ENCODE results near the gene NEXMIF. TPM values are rescaled to one million over a fixed set of nuclear protein-coding genes. Genes with fewer than 3 reads are reported as not detected.
"Not testable (repeated sequence)": the region's sequence is repeated elsewhere in the genome, so short reads cannot be mapped to it uniquely, and the experiment has no call there.

Gene NEXMIF
- total RNA-seq, 4 donors from 2014 or later, result 0.09 to 1.5 (median 0.32) TPM

DNA sequence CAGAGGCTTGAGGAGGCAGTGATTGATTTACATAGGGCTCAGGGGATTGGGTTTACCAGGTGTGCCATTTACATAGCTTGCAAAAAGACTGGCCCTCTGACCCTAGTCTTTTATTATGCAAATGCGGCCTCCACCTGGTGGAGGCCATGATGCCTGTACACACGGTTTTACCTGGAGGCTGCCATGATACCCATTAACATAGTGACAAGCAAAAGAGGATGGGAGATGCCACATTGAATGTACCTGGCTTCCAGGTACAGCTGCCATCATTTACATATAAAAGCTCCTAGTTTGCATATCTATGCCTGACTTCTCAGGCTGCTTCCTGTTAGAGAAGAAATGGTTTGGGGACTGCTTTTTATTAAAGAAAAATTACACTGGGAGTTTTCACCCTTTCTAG lies 72.0 kb downstream of the NEXMIF start:
- no peak for DNase-seq
- H3K36me3 ChIP-seq, result no peaks in the 10 kb centered on the region
- WGBS, 2 donors, result 49 to 80% methylated on average over 2 of the region's 2 CpGs
- peaks cover 0 to 25% (median 22%) of the 10 kb centered on the region in 3 donors for H3K9me3 ChIP-seq
- no peak overlapping the region for H3K4me3 ChIP-seq
- H3K4me1 ChIP-seq, result no peaks in the 10 kb centered on the region
- no peaks in the 10 kb centered on the region for H3K27me3 ChIP-seq
- intact Hi-C loops (cut with DNase I), result no loop called here
- TF ChIP-seq, protein P1, sequence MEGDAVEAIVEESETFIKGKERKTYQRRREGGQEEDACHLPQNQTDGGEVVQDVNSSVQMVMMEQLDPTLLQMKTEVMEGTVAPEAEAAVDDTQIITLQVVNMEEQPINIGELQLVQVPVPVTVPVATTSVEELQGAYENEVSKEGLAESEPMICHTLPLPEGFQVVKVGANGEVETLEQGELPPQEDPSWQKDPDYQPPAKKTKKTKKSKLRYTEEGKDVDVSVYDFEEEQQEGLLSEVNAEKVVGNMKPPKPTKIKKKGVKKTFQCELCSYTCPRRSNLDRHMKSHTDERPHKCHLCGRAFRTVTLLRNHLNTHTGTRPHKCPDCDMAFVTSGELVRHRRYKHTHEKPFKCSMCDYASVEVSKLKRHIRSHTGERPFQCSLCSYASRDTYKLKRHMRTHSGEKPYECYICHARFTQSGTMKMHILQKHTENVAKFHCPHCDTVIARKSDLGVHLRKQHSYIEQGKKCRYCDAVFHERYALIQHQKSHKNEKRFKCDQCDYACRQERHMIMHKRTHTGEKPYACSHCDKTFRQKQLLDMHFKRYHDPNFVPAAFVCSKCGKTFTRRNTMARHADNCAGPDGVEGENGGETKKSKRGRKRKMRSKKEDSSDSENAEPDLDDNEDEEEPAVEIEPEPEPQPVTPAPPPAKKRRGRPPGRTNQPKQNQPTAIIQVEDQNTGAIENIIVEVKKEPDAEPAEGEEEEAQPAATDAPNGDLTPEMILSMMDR (IDR thresholded peaks at IDR 0.05), result no peak
- no peak for TF ChIP-seq POLR2A (IDR thresholded peaks at IDR 0.05)
- H3K27ac ChIP-seq, result no peak overlapping the region

DNA sequence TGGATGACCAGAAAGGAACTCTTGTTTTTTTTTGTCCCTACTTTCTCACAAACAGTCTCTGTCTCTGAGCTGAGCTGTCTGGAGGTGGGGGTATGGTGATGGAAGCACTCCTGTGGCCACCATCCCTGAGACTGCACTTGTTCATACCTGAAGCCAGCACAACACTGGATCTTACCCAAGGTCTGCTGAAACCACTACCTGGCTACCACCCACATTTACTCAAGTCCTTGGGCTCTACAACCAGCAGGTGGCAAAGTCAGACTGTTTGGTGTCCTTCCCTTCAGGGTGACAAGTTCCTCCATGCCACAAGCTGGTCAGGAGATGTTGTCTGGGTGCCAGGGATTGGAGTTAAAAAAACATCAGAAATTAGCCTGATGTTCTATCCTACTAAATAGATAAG lies 89.7 kb downstream of the NEXMIF start:
- DNase-seq, result no peak
- H3K27me3 ChIP-seq, result no peaks in the 10 kb centered on the region
- no peaks in the 10 kb centered on the region for H3K36me3 ChIP-seq
- no peaks in the 10 kb centered on the region for H3K4me1 ChIP-seq
- intact Hi-C loops (cut with DNase I), result no loop called here
- no peaks in the 10 kb centered on the region for H3K9me3 ChIP-seq
- TF ChIP-seq, protein P1 (IDR thresholded peaks at IDR 0.05), result no peak
- no peak for TF ChIP-seq POLR2A (IDR thresholded peaks at IDR 0.05)
- no peak overlapping the region for H3K4me3 ChIP-seq
- H3K27ac ChIP-seq, result no peak overlapping the region

- H3K4me3 ChIP-seq; H3K27ac ChIP-seq; H3K4me1 ChIP-seq; H3K36me3 ChIP-seq; H3K9me3 ChIP-seq; H3K27me3 ChIP-seq; intact Hi-C loops (cut with DNase I); DNase-seq: not testable (repeated sequence)
- 89 to 91% methylated on average over 2 of the region's 2 CpGs for WGBS, 2 donors
These were observed 105.5 kb downstream of the NEXMIF start for GRCh38 chrX:74819797-74820196.

DNA sequence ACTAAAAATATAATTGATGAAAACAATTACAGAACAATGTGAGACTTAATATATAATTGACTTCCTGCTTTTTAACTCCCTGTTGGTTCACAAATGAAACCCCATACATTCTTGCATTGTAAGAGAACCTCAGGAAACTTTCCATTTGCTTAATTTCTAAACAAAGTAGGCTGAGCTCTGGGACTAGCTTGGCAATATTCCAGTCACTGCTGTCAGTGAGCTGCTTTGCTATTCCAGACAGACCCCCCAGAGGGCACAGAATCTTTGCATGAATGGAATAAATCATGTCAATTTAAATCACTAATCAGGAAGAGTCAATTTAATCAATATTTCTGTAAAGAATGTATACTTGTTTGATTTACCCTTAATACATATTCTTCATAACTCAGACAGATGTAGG lies 110.6 kb downstream of the NEXMIF start:
- intact Hi-C loops (cut with DNase I), result no loop called here
- no peaks in the 10 kb centered on the region for H3K9me3 ChIP-seq
- DNase-seq, result no peak
- no peaks in the 10 kb centered on the region for H3K4me1 ChIP-seq
- H3K27me3 ChIP-seq, result no peaks in the 10 kb centered on the region
- H3K27ac ChIP-seq, result no peak overlapping the region
- H3K4me3 ChIP-seq, result no peak overlapping the region
- no peak for TF ChIP-seq POLR2A (IDR thresholded peaks at IDR 0.05)
- TF ChIP-seq, protein P1 (IDR thresholded peaks at IDR 0.05), result no peak
- H3K36me3 ChIP-seq, result no peaks in the 10 kb centered on the region

- 62% methylated on average over 3 of the region's 5 CpGs; no CpG with 5 or more reads in 1 of the 2 donors for WGBS, 2 donors
- no peaks in the 10 kb centered on the region for H3K4me1 ChIP-seq
- TF ChIP-seq POLR2A (IDR thresholded peaks at IDR 0.05), result no peak
- TF ChIP-seq, protein P1 (IDR thresholded peaks at IDR 0.05), result no peak
- no peaks in the 10 kb centered on the region for H3K36me3 ChIP-seq
- no peak overlapping the region for H3K27ac ChIP-seq
- DNase-seq, result no peak
- H3K9me3 ChIP-seq, result no peaks in the 10 kb centered on the region
- H3K27me3 ChIP-seq, result no peaks in the 10 kb centered on the region
- intact Hi-C loops (cut with DNase I), result no loop called here
- no peak overlapping the region for H3K4me3 ChIP-seq
These were observed 120.7 kb downstream of the NEXMIF start for GRCh38 chrX:74804574-74804973.

GRCh38 chrX:74800062-74800461 lies 125.2 kb downstream of the NEXMIF start:
- TF ChIP-seq POLR2A (IDR thresholded peaks at IDR 0.05), result no peak
- TF ChIP-seq, protein P1 (IDR thresholded peaks at IDR 0.05), result no peak
- no peak overlapping the region for H3K4me3 ChIP-seq
- no peaks in the 10 kb centered on the region for H3K27me3 ChIP-seq
- intact Hi-C loops (cut with DNase I), result no loop called here
- H3K27ac ChIP-seq, result no peak overlapping the region
- no peaks in the 10 kb centered on the region for H3K4me1 ChIP-seq
- no peaks in the 10 kb centered on the region for H3K36me3 ChIP-seq
- WGBS, 2 donors, result 75% methylated on average over 2 of the region's 2 CpGs
- H3K9me3 ChIP-seq, result no peaks in the 10 kb centered on the region
- DNase-seq, result no peak

All from esophagus squamous epithelium (tissue), 5 donors.